GM23338 (cell line): Measurements from ENCODE around the gene C10orf105.

Experiments used
- CTCF ChIP-seq, 2 experiments: fragments of 200-600 bp in 1 of 2; sonication (generic) in 1 of 2; conservative IDR thresholded peaks; 2 replicates each; pipeline versions ENCODE4 v1.5.1 to v1.6.1; 2016 to 2017; ENCODE audit warnings: antibody characterized with exemption in 2 of 2, low read depth in 2 of 2, mild to moderate bottlenecking in 2 of 2, moderate library complexity in 1 of 2
- ETS1 ChIP-seq: IDR thresholded peaks from 2 replicates; pipeline ENCODE4 v1.6.1; 2016; ENCODE audit warnings: antibody characterized with exemption
- EZH2 ChIP-seq: fragments of 200-600 bp; sonication (generic); IDR thresholded peaks from one replicate; pipeline ENCODE4 v1.8.0; 2017; ENCODE audit warnings: antibody characterized with exemption, mild to moderate bottlenecking, low read depth; ENCODE audit not compliant: unreplicated experiment
- EZH2phosphoT487 ChIP-seq: fragments of 200-600 bp; sonication (generic); IDR thresholded peaks from one replicate; pipeline ENCODE4 v1.8.1; 2018; ENCODE audit warnings: antibody characterized with exemption; ENCODE audit not compliant: unreplicated experiment
- JUNB ChIP-seq: IDR thresholded peaks from one replicate; pipeline ENCODE4 v1.6.1; 2016; ENCODE audit warnings: antibody characterized with exemption; ENCODE audit not compliant: unreplicated experiment
- POLR2AphosphoS5 ChIP-seq: IDR thresholded peaks from 2 replicates; pipeline ENCODE4 v1.6.1; 2016; ENCODE audit warnings: antibody characterized with exemption, low read depth
- REST ChIP-seq: IDR thresholded peaks from one replicate; pipeline ENCODE4 v1.6.1; 2018; ENCODE audit warnings: antibody characterized with exemption; ENCODE audit not compliant: unreplicated experiment

GRCh38 chr10:71691405-71691804 is 28.2 kb downstream of the C10orf105 start:
- no peak for TF ChIP-seq REST
- TF ChIP-seq CTCF (conservative IDR thresholded peaks at IDR 0.05; ENCODE audit: low read depth in 2 of 2), result no peak
- TF ChIP-seq EZH2, result no peak
- no peak for TF ChIP-seq EZH2phosphoT487
- no peak for TF ChIP-seq POLR2AphosphoS5
- TF ChIP-seq ETS1, result no peak
- TF ChIP-seq JUNB, result no peak
